ENCODE results near the gene RAP1B.

DNA sequence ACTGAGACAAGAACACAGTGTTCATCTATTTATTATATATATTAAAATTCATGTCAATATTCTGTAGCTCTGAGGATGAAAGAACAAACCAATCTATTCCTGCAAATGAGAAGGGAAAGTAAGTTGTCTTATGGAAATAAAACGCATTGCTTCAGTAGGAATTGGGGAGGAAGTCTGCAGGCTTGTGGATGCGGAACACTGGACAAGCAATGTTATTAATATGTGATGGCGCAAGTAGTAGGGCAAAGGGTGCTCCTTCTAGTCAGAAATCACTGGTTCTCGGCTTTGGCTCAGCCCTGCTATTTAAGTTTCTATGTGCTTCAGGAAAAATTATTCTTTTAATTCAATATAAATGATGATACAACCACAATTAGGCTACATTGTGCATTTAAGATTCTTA, 28.8 kb upstream of the RAP1B start:
- TF ChIP-seq MYC (IDR thresholded peaks at IDR 0.05; ENCODE audit: low read depth, low read length) (no peak), POLR2AphosphoS5 (IDR thresholded peaks at IDR 0.05; ENCODE audit: insufficient read depth, low read depth, low read length) (no peak), POLR2A (IDR thresholded peaks at IDR 0.05; ENCODE audit: low read depth, low read length) (no peak), EZH2 (IDR thresholded peaks at IDR 0.05; ENCODE audit: borderline replicate concordance, low read depth, low read length, severe bottlenecking) (no peak), FOS (IDR thresholded peaks at IDR 0.05; ENCODE audit: borderline replicate concordance, insufficient read depth, low read length) (no peak), GATA2 (IDR thresholded peaks at IDR 0.05; ENCODE audit: insufficient read depth, insufficient read length, low read depth, low read length) (no peak)
- TF ChIP-seq, protein P1, sequence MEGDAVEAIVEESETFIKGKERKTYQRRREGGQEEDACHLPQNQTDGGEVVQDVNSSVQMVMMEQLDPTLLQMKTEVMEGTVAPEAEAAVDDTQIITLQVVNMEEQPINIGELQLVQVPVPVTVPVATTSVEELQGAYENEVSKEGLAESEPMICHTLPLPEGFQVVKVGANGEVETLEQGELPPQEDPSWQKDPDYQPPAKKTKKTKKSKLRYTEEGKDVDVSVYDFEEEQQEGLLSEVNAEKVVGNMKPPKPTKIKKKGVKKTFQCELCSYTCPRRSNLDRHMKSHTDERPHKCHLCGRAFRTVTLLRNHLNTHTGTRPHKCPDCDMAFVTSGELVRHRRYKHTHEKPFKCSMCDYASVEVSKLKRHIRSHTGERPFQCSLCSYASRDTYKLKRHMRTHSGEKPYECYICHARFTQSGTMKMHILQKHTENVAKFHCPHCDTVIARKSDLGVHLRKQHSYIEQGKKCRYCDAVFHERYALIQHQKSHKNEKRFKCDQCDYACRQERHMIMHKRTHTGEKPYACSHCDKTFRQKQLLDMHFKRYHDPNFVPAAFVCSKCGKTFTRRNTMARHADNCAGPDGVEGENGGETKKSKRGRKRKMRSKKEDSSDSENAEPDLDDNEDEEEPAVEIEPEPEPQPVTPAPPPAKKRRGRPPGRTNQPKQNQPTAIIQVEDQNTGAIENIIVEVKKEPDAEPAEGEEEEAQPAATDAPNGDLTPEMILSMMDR (IDR thresholded peaks at IDR 0.05; ENCODE audit: extremely low read depth in 1 of 2, insufficient read depth in 1 of 2, low read depth in 1 of 2, low read length in 2 of 2), result no peak
- TF ChIP-seq, protein P2, sequence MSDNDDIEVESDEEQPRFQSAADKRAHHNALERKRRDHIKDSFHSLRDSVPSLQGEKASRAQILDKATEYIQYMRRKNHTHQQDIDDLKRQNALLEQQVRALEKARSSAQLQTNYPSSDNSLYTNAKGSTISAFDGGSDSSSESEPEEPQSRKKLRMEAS (IDR thresholded peaks at IDR 0.05; ENCODE audit: insufficient read depth, insufficient read length), result no peak
